GM18505 (cell line): Measurements from ENCODE around the gene CALR.
"Not testable (repeated sequence)": the region's sequence is repeated elsewhere in the genome, so short reads cannot be mapped to it uniquely, and the experiment has no call there.

Experiments
- ATAC-seq: cut with Tn5 transposase; IDR thresholded peaks from one replicate; pipeline ENCODE4 v1.9.1; 2021; ENCODE audit not compliant: unreplicated experiment
- POLR2A ChIP-seq: IDR thresholded peaks from 4 replicates; pipeline ENCODE4 v1.6.1; 2011; ENCODE audit warnings: borderline replicate concordance; ENCODE audit not compliant: insufficient read depth, insufficient read length; ENCODE audit errors: extremely low read depth

CALR gene

DNA sequence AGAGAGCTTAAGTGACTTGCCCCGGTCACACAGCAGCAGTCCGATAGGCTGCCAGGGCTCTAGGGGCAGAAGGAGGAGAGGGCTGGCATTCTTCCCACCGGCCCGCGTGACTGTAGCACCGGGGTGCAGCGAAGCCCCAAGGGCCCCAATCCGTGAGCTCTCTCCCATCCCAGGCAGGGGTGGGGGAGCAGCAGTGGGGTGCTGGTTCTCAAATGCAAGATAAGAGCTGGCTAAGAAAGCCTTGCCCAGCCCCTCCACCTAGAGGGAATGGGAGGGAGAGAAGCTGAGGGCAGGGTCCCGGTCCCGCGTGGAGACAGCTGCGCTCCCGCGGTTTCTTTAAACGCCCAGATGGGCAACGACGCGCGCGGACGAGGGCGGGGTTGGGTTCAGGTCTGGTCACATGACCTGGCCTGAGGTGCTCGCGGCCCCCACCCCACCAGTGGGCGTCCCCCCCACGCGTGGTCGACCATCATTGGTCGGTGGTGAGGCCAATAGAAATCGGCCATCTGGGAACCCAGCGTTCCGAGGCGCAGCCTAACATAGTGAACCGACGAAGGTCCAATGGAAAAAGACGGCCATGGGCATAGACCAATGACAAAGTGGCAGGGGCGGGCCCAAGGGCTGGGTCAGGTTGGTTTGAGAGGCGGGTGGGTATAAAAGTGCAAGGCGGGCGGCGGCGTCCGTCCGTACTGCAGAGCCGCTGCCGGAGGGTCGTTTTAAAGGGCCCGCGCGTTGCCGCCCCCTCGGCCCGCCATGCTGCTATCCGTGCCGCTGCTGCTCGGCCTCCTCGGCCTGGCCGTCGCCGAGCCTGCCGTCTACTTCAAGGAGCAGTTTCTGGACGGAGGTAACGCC is at the start of gene CALR:
TSS of gene CALR (plus strand) at position 683 of the 852 bp plus-strand sequence. CDS start at position 754, 71 bp downstream.
- TF ChIP-seq POLR2A = peak; percentile 99
- ATAC-seq = peak; percentile 83

DNA sequence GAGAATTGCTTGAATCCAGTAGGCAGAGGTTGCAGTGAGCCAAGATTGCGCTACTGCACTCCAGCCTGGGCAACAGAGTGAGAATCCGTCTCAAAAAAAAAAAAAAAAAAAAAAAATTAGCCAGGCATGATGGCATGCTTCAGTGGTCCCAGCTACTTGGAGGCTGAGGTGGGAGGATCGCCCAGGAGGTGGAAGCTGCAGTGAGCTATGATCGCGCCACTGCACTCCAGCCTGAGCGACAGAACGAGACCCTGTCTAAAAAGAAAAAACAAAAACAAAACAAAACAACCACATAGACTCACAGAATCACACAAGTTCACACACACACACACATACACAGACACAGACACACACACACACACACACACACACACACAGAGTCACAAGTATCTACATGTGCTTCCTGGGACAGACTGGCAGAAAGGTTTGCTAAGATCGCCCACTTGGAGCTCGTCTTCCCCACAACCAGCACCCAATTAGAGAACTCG is 48.1 kb upstream of the CALR start:
- ATAC-seq = not testable (repeated sequence)

DNA sequence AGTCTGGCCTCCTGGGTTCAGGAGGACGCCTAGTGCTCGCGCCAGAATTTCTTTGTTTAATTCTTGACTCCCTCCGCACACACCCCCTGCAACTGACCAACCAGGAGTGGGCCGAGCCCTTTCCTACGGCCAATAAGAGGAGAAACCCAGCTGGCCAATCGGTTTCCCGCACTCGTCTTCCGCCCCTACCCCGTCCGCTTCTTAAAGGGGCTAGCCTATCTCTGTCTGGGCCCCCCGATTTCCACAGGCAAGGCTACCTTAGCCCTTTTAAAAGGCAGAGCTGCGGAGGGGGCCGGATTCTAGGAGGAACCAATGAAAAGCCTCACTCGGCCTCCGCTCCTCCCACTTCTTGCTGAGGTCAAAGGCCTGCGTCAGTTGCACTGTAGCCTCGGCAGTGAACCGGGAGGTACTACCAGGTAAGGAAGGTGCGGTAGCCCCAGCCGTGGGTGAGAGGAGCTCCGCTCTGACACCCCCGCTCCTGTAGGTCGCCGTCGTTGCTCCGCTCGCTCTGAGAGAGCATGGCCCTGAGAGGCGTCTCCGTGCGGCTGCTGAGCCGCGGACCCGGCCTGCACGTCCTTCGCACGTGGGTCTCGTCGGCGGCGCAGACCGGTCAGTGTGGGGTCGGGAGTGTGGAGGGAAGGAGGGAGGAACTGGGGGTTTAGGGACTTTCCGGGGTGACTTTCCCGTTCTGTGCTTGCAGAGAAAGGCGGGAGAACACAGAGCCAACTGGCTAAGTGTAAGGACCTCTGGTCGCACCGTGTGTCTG is 47.4 kb upstream of the CALR start, which contains the start of gene GCDH:
TSS of gene GCDH (plus strand) at position 374 of the 766 bp plus-strand sequence. CDS start at position 519, 145 bp downstream.
- peak; percentile 82 for TF ChIP-seq POLR2A
- ATAC-seq = peak; percentile 79

DNA sequence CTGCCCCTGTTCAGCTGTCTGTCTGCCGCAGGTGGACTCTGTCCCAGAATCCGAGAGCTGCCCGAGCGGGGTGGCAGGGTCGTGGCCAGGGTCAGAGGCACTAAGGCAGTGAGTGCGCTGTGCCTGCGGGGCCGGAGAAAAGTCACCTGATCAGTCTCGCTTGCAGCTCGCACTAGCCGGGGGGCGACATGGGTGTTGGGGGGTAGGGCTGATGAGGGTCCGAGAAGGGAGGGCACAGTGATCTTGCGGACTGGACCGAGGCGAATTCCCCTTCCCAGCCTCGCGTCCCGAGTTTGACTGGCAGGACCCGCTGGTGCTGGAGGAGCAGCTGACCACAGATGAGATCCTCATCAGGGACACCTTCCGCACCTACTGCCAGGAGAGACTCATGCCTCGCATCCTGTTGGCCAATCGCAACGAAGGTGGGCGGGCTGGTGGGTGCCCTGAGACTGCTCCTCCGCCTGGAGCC is 46.8 kb upstream of the CALR start:
- ATAC-seq = no peak
- no peak for TF ChIP-seq POLR2A

DNA sequence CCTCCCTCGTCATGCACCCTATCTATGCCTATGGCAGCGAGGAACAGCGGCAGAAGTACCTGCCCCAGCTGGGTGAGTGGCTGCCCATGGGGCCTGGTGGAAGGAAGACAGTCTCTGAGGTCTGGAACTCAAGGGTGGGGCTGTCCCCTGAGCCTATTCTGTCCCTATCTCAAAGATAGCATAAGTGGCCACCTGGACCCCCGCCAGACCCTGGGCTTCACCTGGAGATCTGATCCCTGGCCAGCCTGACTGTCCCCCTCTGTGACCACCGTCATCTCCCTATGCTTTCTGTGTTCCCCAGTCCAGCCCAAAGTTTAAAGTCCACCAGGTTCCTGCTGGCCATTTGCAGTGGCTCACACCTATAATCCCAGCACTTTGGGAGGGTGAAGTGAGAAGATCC is 44.8 kb upstream of the CALR start:
- ATAC-seq = no peak

DNA sequence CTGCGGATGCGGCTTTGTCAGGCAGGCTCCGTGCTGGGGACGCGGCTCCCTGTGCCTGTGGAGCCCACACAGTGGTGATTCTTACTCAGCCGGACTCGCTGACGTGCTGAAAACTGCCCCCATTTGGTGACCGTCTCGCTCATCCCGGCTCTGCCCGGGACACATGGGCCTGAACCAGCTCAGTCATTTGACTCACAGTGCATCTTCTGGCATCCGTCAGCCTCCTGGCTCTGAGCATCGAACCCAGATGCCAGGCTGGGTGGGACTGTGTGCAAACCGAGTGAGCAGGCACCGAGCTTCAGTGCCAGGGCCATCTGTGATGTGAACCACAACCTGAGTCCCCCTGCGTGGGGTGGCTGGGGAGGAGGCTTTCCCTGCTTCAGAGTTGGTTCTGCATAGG is 41.9 kb upstream of the CALR start:
- no peak for ATAC-seq
- TF ChIP-seq POLR2A = no peak

More for the DNA sequence above, 44.8 kb upstream of the CALR start:
- TF ChIP-seq POLR2A = no peak

DNA sequence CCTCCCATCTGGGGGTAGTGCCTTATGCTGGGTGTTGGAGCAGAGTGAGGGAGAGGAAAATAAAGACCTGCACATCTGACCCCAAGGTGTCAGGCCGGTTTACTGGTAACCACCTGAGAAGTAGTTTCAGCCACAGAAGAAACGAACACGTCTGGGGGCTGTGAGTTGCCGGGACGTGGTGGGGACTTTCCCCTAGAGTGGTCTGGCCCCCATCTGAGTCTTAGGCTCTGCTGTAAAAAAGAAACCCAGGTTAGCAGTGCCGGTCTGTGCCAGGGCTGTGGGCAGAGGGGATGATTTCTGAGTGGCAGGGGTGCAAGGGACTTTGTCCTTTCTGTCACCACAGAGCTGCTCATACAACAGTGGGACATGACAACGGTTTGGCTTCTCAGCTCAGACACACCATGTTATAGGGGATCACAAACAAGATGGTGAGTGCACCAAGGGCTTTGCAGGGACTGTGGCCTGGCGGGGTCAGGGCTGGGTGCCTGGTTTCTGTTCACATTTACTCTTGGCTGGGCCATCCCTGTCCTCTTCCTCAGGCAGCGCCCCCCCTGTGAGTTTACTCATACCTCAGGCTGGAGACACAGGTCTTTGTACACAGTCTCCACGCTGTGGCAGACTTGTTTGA is 38.4 kb upstream of the CALR start:
- no peak for TF ChIP-seq POLR2A
- peak; percentile 50 for ATAC-seq

DNA sequence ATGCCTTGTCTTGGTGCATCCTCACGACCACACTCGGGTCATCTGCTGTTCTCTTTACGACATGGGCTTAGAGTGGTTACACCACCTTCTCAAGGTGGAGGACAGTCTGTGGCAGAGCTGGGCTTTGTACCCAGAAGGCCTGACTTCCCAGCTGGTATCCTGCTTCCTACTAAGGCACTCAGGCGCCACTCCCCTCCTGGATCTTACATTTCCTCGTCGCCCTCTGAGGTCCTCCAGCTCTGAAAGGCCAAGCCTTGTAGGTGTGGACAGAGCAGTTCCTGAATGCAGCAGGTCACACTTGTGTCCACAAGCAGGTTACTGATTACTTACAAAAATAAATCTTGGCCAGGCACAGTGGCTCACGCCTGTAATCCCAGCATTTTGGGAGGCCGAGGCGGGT is 31.2 kb upstream of the CALR start:
- ATAC-seq = no peak

DNA sequence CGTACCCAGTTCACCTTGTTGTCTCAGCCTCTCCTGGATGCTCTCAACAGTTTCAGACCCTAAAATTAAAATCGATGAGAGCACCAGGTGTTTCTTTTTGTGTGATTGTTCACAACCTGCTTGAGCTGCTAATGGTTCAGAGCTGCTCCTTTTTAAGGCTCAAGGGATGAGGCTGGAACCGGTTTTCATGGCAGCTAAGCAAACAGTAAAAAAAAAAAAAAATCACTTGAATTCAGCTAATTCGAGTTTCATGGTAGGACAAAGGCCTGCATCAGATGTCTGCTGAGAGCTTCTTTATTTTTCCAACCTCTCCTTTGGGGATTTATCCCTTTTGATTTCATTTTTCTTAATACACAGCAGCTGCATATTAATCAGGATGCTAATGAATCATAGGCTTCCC is 25.8 kb upstream of the CALR start:
- ATAC-seq = no peak
- no peak for TF ChIP-seq POLR2A

More for the DNA sequence above, 31.2 kb upstream of the CALR start:
- no peak for TF ChIP-seq POLR2A

DNA sequence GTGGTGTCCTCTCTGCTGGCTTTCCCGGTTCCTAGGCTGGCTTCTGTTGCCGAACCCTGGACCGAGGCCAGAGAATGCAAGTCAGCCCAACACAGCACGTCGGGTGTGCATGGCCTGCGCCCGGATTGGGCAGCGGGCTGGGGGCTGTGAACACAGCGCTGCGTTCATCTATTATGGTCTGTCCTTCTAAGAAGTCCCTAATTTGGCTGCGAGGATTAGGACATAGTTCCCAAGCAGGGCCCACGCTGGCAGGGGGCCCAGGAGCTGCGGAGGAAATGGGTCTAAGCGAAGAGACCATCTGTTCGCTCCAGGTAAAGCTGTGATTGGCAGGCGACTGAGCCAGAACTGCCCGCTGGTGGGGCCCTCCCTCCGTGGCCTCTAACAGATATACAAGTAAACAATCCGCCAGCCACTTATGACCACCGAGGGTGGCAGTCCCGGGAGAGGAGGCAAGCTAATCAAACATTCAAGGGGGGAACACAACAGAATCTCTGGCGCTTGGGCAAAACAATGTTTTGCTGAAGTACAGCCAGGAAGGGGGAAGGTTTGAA is 25.3 kb upstream of the CALR start:
- TF ChIP-seq POLR2A = no peak
- ATAC-seq = no peak

DNA sequence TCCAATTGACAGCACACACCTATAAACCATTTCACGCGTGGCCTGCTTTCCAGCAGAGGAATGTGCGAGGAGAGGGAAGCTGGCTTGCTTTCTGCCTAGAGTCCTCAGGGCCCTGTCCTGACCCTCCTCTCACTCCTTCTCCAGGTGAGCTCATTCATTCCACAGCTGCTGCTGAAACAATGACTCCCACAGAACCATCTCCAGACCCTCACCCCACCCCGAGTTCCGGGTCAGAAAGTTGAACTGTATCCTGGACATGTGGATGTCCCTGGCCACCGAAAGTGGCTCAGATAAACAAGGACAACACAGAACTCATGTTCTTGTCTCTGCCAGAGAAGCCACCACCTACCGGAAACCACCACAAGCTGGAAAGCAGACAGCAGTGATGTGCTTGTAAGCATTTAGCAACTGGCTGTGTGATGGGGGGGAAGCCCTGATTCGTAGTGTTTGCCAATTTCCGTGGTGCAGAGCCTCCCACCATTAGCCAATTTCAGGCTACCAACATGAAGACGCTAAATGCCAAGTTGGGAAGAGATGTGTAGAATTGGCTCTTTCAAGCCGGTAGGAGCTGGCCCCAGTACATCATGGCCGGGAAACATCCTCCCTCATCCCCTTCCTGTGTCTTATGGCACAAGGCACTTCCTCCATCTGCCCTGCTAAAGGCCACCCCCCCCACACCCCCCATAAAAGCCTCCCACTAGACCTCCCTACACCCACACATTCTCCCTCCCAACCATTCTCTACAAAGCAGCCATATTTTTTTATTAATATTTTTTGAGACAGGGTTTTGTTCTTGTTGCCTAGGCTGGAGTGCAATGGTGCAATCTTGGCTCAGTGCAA is 24.3 kb upstream of the CALR start:
- TF ChIP-seq POLR2A = peak; percentile 29
- no peak for ATAC-seq

DNA sequence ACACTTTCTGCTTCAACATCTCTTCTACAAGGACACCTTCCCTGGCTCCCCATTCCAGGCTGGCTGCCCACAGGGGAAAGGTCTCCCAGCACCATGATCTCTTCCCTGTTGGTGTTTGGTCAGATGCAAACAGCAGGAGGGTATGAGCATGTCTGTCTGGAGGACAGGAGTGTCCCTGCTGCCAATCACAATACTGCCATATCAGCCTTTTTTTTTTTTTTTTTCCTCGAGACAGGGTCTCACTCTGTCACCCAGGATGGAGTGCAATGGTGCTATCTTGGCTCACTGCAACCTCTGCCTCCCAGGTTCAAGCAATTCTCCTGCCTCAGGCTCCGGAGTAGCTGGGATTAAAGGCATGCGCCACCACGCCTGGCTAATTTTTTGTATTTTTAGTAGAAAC is 22.5 kb upstream of the CALR start:
- not testable (repeated sequence) for ATAC-seq
